ENCODE results near the gene FRMD4A.

The FRMD4A gene

GRCh38 chr10:13615650-13616300, 714.9 kb downstream of the FRMD4A start:
- DNase-seq: no peak

GRCh38 chr10:13614530-13615332, 716.0 kb downstream of the FRMD4A start:
- DNase-seq: no peak

GRCh38 chr10:13613519-13613918, 717.2 kb downstream of the FRMD4A start:
- DNase-seq: no peak

- DNase-seq: no peak
These were observed 717.9 kb downstream of the FRMD4A start for GRCh38 chr10:13612654-13613373.

GRCh38 chr10:13608246-13608853, 722.4 kb downstream of the FRMD4A start:
- no peak for DNase-seq

GRCh38 chr10:13604357-13605040, 726.2 kb downstream of the FRMD4A start:
- DNase-seq: no peak

- no peak for DNase-seq
These were observed 732.8 kb downstream of the FRMD4A start for GRCh38 chr10:13597909-13598308.

- DNase-seq: no peak
These were observed 736.1 kb downstream of the FRMD4A start for GRCh38 chr10:13594641-13595040.

Measured in activated CD4-positive, alpha-beta T cell treated with anti-CD3 and anti-CD28 coated beads, Interleukin-2, amount 50 U/mL, for 1 hour (primary cell).